Caco-2 (cell line): ENCODE data around the gene TMPRSS6. TPM values are rescaled to one million over a fixed set of nuclear protein-coding genes. Genes with fewer than 3 reads are reported as not detected.
A peak's percentile ranks its signal among the peaks of the same experiment; 100 is the strongest.

ENCODE experiments used
- BruUV-seq: library from RNA; stranded (reverse); fragments of 400-500 nt; replicated peaks from 2 replicates; lab custom pipeline; 2021; lab: Mats Ljungman, UMichigan
- CTCF ChIA-PET: fragments of 300-600 bp; sonication (Branson Sonifier 250); formaldehyde crosslinking; loops from one replicate; lab custom pipeline; 2022; ENCODE audit warnings: antibody characterized with exemption; lab: Charles Lee
- POLR2A ChIA-PET: fragments of 300-600 bp; sonication (Branson Sonifier 250); formaldehyde crosslinking; loops from one replicate; lab custom pipeline; 2022; ENCODE audit warnings: antibody characterized with exemption; lab: Charles Lee
- DNase-seq, 2 experiments: peaks; one replicate each; pipeline versions ENCODE4 v3.0.0 to v3.0.0-alpha.2; 2020 to 2022
- H3K27me3 ChIP-seq: replicated peaks from 2 replicates; pipeline ENCODE4 v1.6.0; 2011; ENCODE audit warnings: low read length; ENCODE audit not compliant: control insufficient read depth, insufficient read depth
- H3K36me3 ChIP-seq: 2 replicates; pipeline ENCODE4 v1.5.1; 2011; ENCODE audit warnings: low read length; ENCODE audit not compliant: control insufficient read depth, insufficient read depth
- H3K4me1 ChIP-seq: fragments of 250-450 bp; sonication (Bioruptor Pico); 2 replicates; pipeline ENCODE4 v1.5.1; 2020; ENCODE audit warnings: mild to moderate bottlenecking
- H3K4me3 ChIP-seq: 2 replicates; pipeline ENCODE4 v1.5.1; 2011; ENCODE audit warnings: low read depth, mild to moderate bottlenecking, control low read depth, low read length
- H3K9me3 ChIP-seq: fragments of 250-450 bp; sonication (Bioruptor Pico); 2 replicates; pipeline ENCODE4 v1.5.1; 2020; ENCODE audit warnings: mild to moderate bottlenecking, moderate library complexity
- H3K27ac Mint-ChIP-seq: one replicate; pipeline ENCODE4 v1.8.0; 2022; ENCODE audit warnings: mixed read lengths; ENCODE audit not compliant: unreplicated experiment
- H3K27me3 Mint-ChIP-seq: one replicate; pipeline ENCODE4 v1.8.0; 2022; ENCODE audit warnings: mixed read lengths; ENCODE audit not compliant: insufficient read depth, unreplicated experiment
- H3K36me3 Mint-ChIP-seq: one replicate; pipeline ENCODE4 v1.8.0; 2022; ENCODE audit warnings: mild to moderate bottlenecking, mixed read lengths; ENCODE audit not compliant: insufficient read depth, unreplicated experiment
- H3K4me1 Mint-ChIP-seq: one replicate; pipeline ENCODE4 v1.8.0; 2022; ENCODE audit warnings: low read depth, mixed read lengths; ENCODE audit not compliant: unreplicated experiment
- H3K4me3 Mint-ChIP-seq: one replicate; pipeline ENCODE4 v1.8.0; 2022; ENCODE audit warnings: mild to moderate bottlenecking, moderate library complexity, mixed read lengths; ENCODE audit not compliant: unreplicated experiment
- H3K9me3 Mint-ChIP-seq: one replicate; pipeline ENCODE4 v1.8.0; 2022; ENCODE audit warnings: mixed read lengths; ENCODE audit not compliant: unreplicated experiment
- CTCF ChIP-seq, 2 experiments: fragments of 200-600 bp in 1 of 2; IDR thresholded peaks; 1 replicate in 1 of 2; 2 replicates in 1 of 2; pipeline versions ENCODE4 v1.5.1 to v1.8.0; 2011 to 2022; ENCODE audit warnings: antibody characterized with exemption in 1 of 2, control low read depth in 1 of 2, inconsistent platforms in 1 of 2, low read depth in 1 of 2, low read length in 1 of 2, mild to moderate bottlenecking in 1 of 2, moderate library complexity in 1 of 2; ENCODE audit not compliant: insufficient read depth in 1 of 2, severe bottlenecking in 1 of 2, unreplicated experiment in 1 of 2
- intact Hi-C: fragments of 100-400 bp; cut with micrococcal nuclease; formaldehyde crosslinking; loops from one replicate; pipeline ENCODE4 v1.10.0; 2022; ENCODE audit not compliant: unreplicated experiment
- total RNA-seq: library from RNA; stranded (reverse); gene quantifications from 2 replicates; pipeline ENCODE4 v1.2.3, GENCODE V29; 2022

TMPRSS6 gene
- total RNA-seq, 1 experiment from 2014 or later = 1.6 TPM

GRCh38 chr22:37145180-37146050 is 35.9 kb upstream of the TMPRSS6 start:
- Histone ChIP-seq H3K4me1 (peaks cover 6% of the 10 kb centered on the region; the same call in 1 of the 2 replicates), H3K36me3 (no peaks in the 10 kb centered on the region), H3K27me3 (no peaks in the 10 kb centered on the region), H3K9me3 (no peaks in the 10 kb centered on the region), H3K4me3 (no peak overlapping the region)
- Mint-ChIP-seq H3K9me3 (no peaks in the 10 kb centered on the region), H3K4me3 (peak overlapping the region; percentile 40), H3K27ac (no peak overlapping the region), H3K36me3 (no peaks in the 10 kb centered on the region), H3K4me1 (peaks cover 12% of the 10 kb centered on the region), H3K27me3 (no peaks in the 10 kb centered on the region)
- POLR2A ChIA-PET = no interaction called here
- CTCF ChIA-PET = interaction anchor here (1.0 kb wide), 1 partner anchor 54 kb away, joined by 5 read pairs; no protein-coding TSS in a partner anchor
- BruUV-seq = no TSS peak
- intact Hi-C loops = loop anchor here (5.0 kb wide), 1 partner anchor 68 kb away; no protein-coding TSS in a partner anchor
- no peak for TF ChIP-seq CTCF (IDR thresholded peaks at IDR 0.05; ENCODE audit: insufficient read depth in 1 of 2, low read depth in 1 of 2, low read length in 1 of 2, severe bottlenecking in 1 of 2, unreplicated experiment in 1 of 2)
- DNase-seq = no peak

- H3K4me1 Mint-ChIP-seq = peaks cover 12% of the 10 kb centered on the region
- H3K36me3 Mint-ChIP-seq = no peaks in the 10 kb centered on the region
- ChIA-PET CTCF (no interaction called here), POLR2A (no interaction called here)
- no peak for DNase-seq
- no TSS peak for BruUV-seq
- no peaks in the 10 kb centered on the region for H3K36me3 ChIP-seq
- H3K4me1 ChIP-seq = peaks cover 6% of the 10 kb centered on the region; the same call in 1 of the 2 replicates
- no peaks in the 10 kb centered on the region for H3K9me3 ChIP-seq
- no peaks in the 10 kb centered on the region for H3K9me3 Mint-ChIP-seq
- no peak for TF ChIP-seq CTCF (IDR thresholded peaks at IDR 0.05; ENCODE audit: insufficient read depth in 1 of 2, low read depth in 1 of 2, low read length in 1 of 2, severe bottlenecking in 1 of 2, unreplicated experiment in 1 of 2)
- intact Hi-C loops = no loop called here
- H3K27me3 Mint-ChIP-seq = no peaks in the 10 kb centered on the region
- no peak overlapping the region for H3K4me3 ChIP-seq
- no peak overlapping the region for H3K4me3 Mint-ChIP-seq
- H3K27me3 ChIP-seq = no peaks in the 10 kb centered on the region
- H3K27ac Mint-ChIP-seq = no peak overlapping the region
These were observed 34.7 kb upstream of the TMPRSS6 start for GRCh38 chr22:37144180-37144554.

GRCh38 chr22:37141971-37142370 is 32.5 kb upstream of the TMPRSS6 start:
- Mint-ChIP-seq H3K36me3 (no peaks in the 10 kb centered on the region), H3K4me1 (peaks cover 12% of the 10 kb centered on the region), H3K27me3 (no peaks in the 10 kb centered on the region), H3K4me3 (no peak overlapping the region), H3K9me3 (no peaks in the 10 kb centered on the region), H3K27ac (no peak overlapping the region)
- Histone ChIP-seq H3K4me3 (no peak overlapping the region), H3K36me3 (no peaks in the 10 kb centered on the region), H3K9me3 (no peaks in the 10 kb centered on the region), H3K4me1 (peaks cover 6% of the 10 kb centered on the region; the same call in 1 of the 2 replicates), H3K27me3 (no peaks in the 10 kb centered on the region)
- no peak for DNase-seq
- ChIA-PET CTCF (interaction anchor here (0.6 to 1.1 kb wide), 2 partner anchors 55 to 58 kb away, joined by 3 to 5 read pairs; no protein-coding TSS in a partner anchor), POLR2A (interaction anchor here (0.5 to 0.6 kb wide), 2 partner anchors 58 to 90 kb away, joined by 4 to 5 read pairs; no protein-coding TSS in a partner anchor)
- TF ChIP-seq CTCF (IDR thresholded peaks at IDR 0.05; ENCODE audit: insufficient read depth in 1 of 2, low read depth in 1 of 2, low read length in 1 of 2, severe bottlenecking in 1 of 2, unreplicated experiment in 1 of 2) = no peak
- intact Hi-C loops = no loop called here
- no TSS peak for BruUV-seq
